Tibial nerve (tissue), 4 donors: Measurements from ENCODE around the gene WDR72. TPM values are rescaled to one million over a fixed set of nuclear protein-coding genes. Genes with fewer than 3 reads are reported as not detected.

ENCODE experiments used
- DNase-seq, 2 donors: peaks; one replicate each; pipeline ENCODE4 v3.0.0-alpha.2; 2019; ENCODE audit warnings: low spot score in 2 of 2
- H3K27ac ChIP-seq, 4 donors: fragments of 200-600 bp; sonication (generic) in 3 of 4; one replicate each; pipeline ENCODE4 v1.5.1; 2017 to 2019; ENCODE audit warnings: mild to moderate bottlenecking in 1 of 4
- H3K27me3 ChIP-seq, 2 donors: fragments of 200-600 bp; sonication (generic) in 1 of 2; one replicate each; pipeline versions ENCODE4 v1.5.1 to v1.6.0; 2017 to 2019
- H3K36me3 ChIP-seq, 3 donors: fragments of 200-600 bp; sonication (generic); one replicate each; pipeline ENCODE4 v1.5.1; 2018 to 2019
- H3K4me1 ChIP-seq, 4 donors: fragments of 200-600 bp; sonication (generic) in 3 of 4; one replicate each; pipeline ENCODE4 v1.5.1; 2017 to 2019
- H3K4me3 ChIP-seq, 4 donors: fragments of 200-600 bp; sonication (generic) in 3 of 4; one replicate each; pipeline ENCODE4 v1.5.1; 2017 to 2019; ENCODE audit warnings: mild to moderate bottlenecking in 1 of 4, moderate library complexity in 1 of 4
- H3K9me3 ChIP-seq, 4 donors: fragments of 200-600 bp; sonication (generic) in 3 of 4; one replicate each; pipeline ENCODE4 v1.5.1; 2017 to 2019
- CTCF ChIP-seq, 5 experiments: fragments of 200-600 bp in 3 of 5; fragments of 450-650 bp in 2 of 5; sonication (generic) in 3 of 5; IDR thresholded peaks; one replicate each; pipeline ENCODE4 v1.5.1; 2016 to 2019; ENCODE audit warnings: antibody characterized with exemption in 5 of 5, mild to moderate bottlenecking in 3 of 5, moderate library complexity in 2 of 5
- EP300 ChIP-seq, 2 donors: sonication (generic); formaldehyde crosslinking; IDR thresholded peaks; one replicate each; pipeline ENCODE4 v1.6.1; 2017; ENCODE audit warnings: antibody characterized with exemption in 2 of 2, mild to moderate bottlenecking in 1 of 2
- POLR2A ChIP-seq, 2 donors: fragments of 450-650 bp; IDR thresholded peaks; one replicate each; pipeline ENCODE4 v1.6.1; 2017; ENCODE audit warnings: antibody characterized with exemption in 2 of 2, mild to moderate bottlenecking in 2 of 2, moderate library complexity in 2 of 2
- WGBS, 2 donors: methylation state at CpG; one replicate each; pipeline ENCODE4 v1.1.5; 2018; 5-methylcytosine and 5-hydroxymethylcytosine counted together
- total RNA-seq, 4 donors: library from RNA; depleted of rRNA; stranded (reverse); fragments of >200 nt; gene quantifications; one replicate each; pipeline ENCODE4 v1.1.0, GENCODE V29; 2016

Gene WDR72
- total RNA-seq, 4 donors from 2014 or later, result not detected

GRCh38 chr15:53670701-53671100, 88.8 kb downstream of the WDR72 start:
- WGBS, 2 donors, result 81 to 84% methylated on average over 3 of the region's 3 CpGs
- no peak for DNase-seq
- Histone ChIP-seq H3K36me3 (no peaks in the 10 kb centered on the region), H3K4me3 (no peak overlapping the region), H3K27ac (no peak overlapping the region), H3K27me3 (no peaks in the 10 kb centered on the region), H3K4me1 (no peaks in the 10 kb centered on the region), H3K9me3 (no peaks in the 10 kb centered on the region)
- TF ChIP-seq CTCF (IDR thresholded peaks at IDR 0.05), result no peak
- no peak for TF ChIP-seq POLR2A (IDR thresholded peaks at IDR 0.05)
- TF ChIP-seq EP300 (IDR thresholded peaks at IDR 0.05), result no peak

- Histone ChIP-seq H3K27ac (no peak overlapping the region), H3K4me1 (no peaks in the 10 kb centered on the region), H3K27me3 (no peaks in the 10 kb centered on the region), H3K4me3 (no peak overlapping the region), H3K9me3 (no peaks in the 10 kb centered on the region), H3K36me3 (no peaks in the 10 kb centered on the region)
- no peak for TF ChIP-seq EP300 (IDR thresholded peaks at IDR 0.05)
- TF ChIP-seq POLR2A (IDR thresholded peaks at IDR 0.05), result no peak
- TF ChIP-seq CTCF (IDR thresholded peaks at IDR 0.05), result peak in 1 of 5 experiments; percentile 35
- DNase-seq, result no peak
- WGBS, 2 donors, result 56% methylated on average over 4 of the region's 4 CpGs
Measured at GRCh38 chr15:53665930-53666329, 93.5 kb downstream of the WDR72 start.

- no peak for TF ChIP-seq POLR2A (IDR thresholded peaks at IDR 0.05)
- no peak for TF ChIP-seq EP300 (IDR thresholded peaks at IDR 0.05)
- no peak for TF ChIP-seq CTCF (IDR thresholded peaks at IDR 0.05)
- H3K27ac ChIP-seq, result no peak overlapping the region
- no peak overlapping the region for H3K4me3 ChIP-seq
Measured at GRCh38 chr15:53658827-53659555, 100.5 kb downstream of the WDR72 start.

GRCh38 chr15:53658255-53658654, 101.2 kb downstream of the WDR72 start:
- Histone ChIP-seq H3K27ac (no peak overlapping the region), H3K9me3 (no peaks in the 10 kb centered on the region), H3K36me3 (no peaks in the 10 kb centered on the region), H3K4me1 (no peaks in the 10 kb centered on the region), H3K27me3 (no peaks in the 10 kb centered on the region), H3K4me3 (no peak overlapping the region)
- TF ChIP-seq EP300 (IDR thresholded peaks at IDR 0.05) (no peak), POLR2A (IDR thresholded peaks at IDR 0.05) (no peak), CTCF (IDR thresholded peaks at IDR 0.05) (no peak)
- no peak for DNase-seq
- WGBS, 2 donors, result 80 to 85% methylated on average over 2 of the region's 2 CpGs

More at GRCh38 chr15:53658827-53659555, 100.5 kb downstream of the WDR72 start:
- no peak for DNase-seq
- H3K4me1 ChIP-seq, result no peaks in the 10 kb centered on the region
- H3K27me3 ChIP-seq, result no peaks in the 10 kb centered on the region
- H3K36me3 ChIP-seq, result no peaks in the 10 kb centered on the region
- no peaks in the 10 kb centered on the region for H3K9me3 ChIP-seq
- 16 to 34% methylated on average over 11 of the region's 11 CpGs for WGBS, 2 donors

- Histone ChIP-seq H3K36me3 (no peaks in the 10 kb centered on the region), H3K27ac (no peak overlapping the region), H3K9me3 (no peaks in the 10 kb centered on the region), H3K27me3 (no peaks in the 10 kb centered on the region), H3K4me3 (no peak overlapping the region), H3K4me1 (no peaks in the 10 kb centered on the region)
- WGBS, 2 donors, result 72 to 79% methylated on average over 2 of the region's 2 CpGs
- TF ChIP-seq POLR2A (IDR thresholded peaks at IDR 0.05), result no peak
- no peak for TF ChIP-seq CTCF (IDR thresholded peaks at IDR 0.05)
- no peak for DNase-seq
Measured at GRCh38 chr15:53648934-53649333, 110.5 kb downstream of the WDR72 start.
